T-cell (primary cell): ENCODE data around the gene ZNF184. TPM values are rescaled to one million over a fixed set of nuclear protein-coding genes. Genes with fewer than 3 reads are reported as not detected.

ENCODE experiments used
- ATAC-seq, 4 experiments: fragments of 200-7000 bp in 3 of 4; fragments of 150-1000 bp in 1 of 4; cut with Tn5 transposase; replicated peaks in 1 of 4; 1 replicate in 3 of 4; 2 replicates in 1 of 4; pipeline ENCODE4 v1.10.0; 2021; ENCODE audit warnings: moderate library complexity in 3 of 4, mild to moderate bottlenecking in 2 of 4, moderate number of reproducible peaks in 1 of 4
- CTCF ChIA-PET, 2 donors: fragments of 300-600 bp; sonication (Branson Sonifier 250); formaldehyde crosslinking; loops; one replicate each; lab custom pipeline; 2022; ENCODE audit warnings: antibody characterized with exemption in 2 of 2; lab: Charles Lee
- POLR2A ChIA-PET, 2 donors: fragments of 300-600 bp; sonication (Branson Sonifier 250); formaldehyde crosslinking; loops; one replicate each; lab custom pipeline; 2022; ENCODE audit warnings: antibody characterized with exemption in 2 of 2; lab: Charles Lee
- DNase-seq, 35 experiments: peaks; one replicate each; pipeline versions ENCODE4 v3.0.0 to v3.0.0-alpha.2; 2013 to 2023
- H3K27ac ChIP-seq: one replicate; pipeline ENCODE4 v1.5.1; 2013; ENCODE audit warnings: low read length
- H3K27me3 ChIP-seq, 2 experiments: replicated peaks in 1 of 2; 1 replicate in 1 of 2; 2 replicates in 1 of 2; pipeline versions ENCODE4 v1.6.1 to v1.7.0; 2013; ENCODE audit warnings: low read length in 1 of 2, mixed read lengths in 1 of 2; ENCODE audit not compliant: control insufficient read depth in 2 of 2, insufficient read depth in 2 of 2; ENCODE audit errors: extremely low read depth in 1 of 2
- H3K36me3 ChIP-seq, 2 donors: 1 replicate in 1 of 2; 2 replicates in 1 of 2; pipeline versions ENCODE4 v1.6.1 to v1.7.0; 2013; ENCODE audit warnings: low read length in 1 of 2; ENCODE audit not compliant: control insufficient read depth in 2 of 2, insufficient read depth in 1 of 2; ENCODE audit errors: extremely low read depth in 1 of 2
- H3K4me1 ChIP-seq, 2 experiments: 1 replicate in 1 of 2; 2 replicates in 1 of 2; pipeline versions ENCODE4 v1.6.1 to v1.7.0; 2013; ENCODE audit warnings: low read length in 2 of 2, mixed read lengths in 1 of 2; ENCODE audit not compliant: insufficient read depth in 2 of 2, control insufficient read depth in 1 of 2; ENCODE audit errors: extremely low read depth in 1 of 2
- H3K4me3 ChIP-seq, 2 donors: 1 replicate in 1 of 2; 2 replicates in 1 of 2; pipeline versions ENCODE4 v1.5.1 to v1.7.0; 2013; ENCODE audit warnings: mild to moderate bottlenecking in 2 of 2, low read length in 1 of 2, moderate library complexity in 1 of 2; ENCODE audit not compliant: control insufficient read depth in 1 of 2; ENCODE audit errors: extremely low read depth in 1 of 2
- H3K9me3 ChIP-seq: 2 replicates; pipeline ENCODE4 v1.7.0; 2013
- H3K27ac Mint-ChIP-seq, 2 donors: one replicate each; pipeline ENCODE4 v1.8.0; 2020 to 2021; ENCODE audit warnings: mild to moderate bottlenecking in 2 of 2, mixed read lengths in 2 of 2
- H3K27me3 Mint-ChIP-seq, 2 donors: one replicate each; pipeline ENCODE4 v1.8.0; 2021 to 2022; ENCODE audit warnings: mixed read lengths in 2 of 2
- H3K36me3 Mint-ChIP-seq: one replicate; pipeline ENCODE4 v1.8.0; 2021; ENCODE audit warnings: mixed read lengths
- H3K4me1 Mint-ChIP-seq, 3 donors: one replicate each; pipeline ENCODE4 v1.8.0; 2020 to 2022; ENCODE audit warnings: mixed read lengths in 3 of 3, mild to moderate bottlenecking in 1 of 3
- H3K4me3 Mint-ChIP-seq, 3 donors: one replicate each; pipeline ENCODE4 v1.8.0; 2020 to 2022; ENCODE audit warnings: mild to moderate bottlenecking in 3 of 3, mixed read lengths in 3 of 3, moderate library complexity in 3 of 3
- H3K9me3 Mint-ChIP-seq, 3 donors: one replicate each; pipeline ENCODE4 v1.8.0; 2020 to 2022; ENCODE audit warnings: mixed read lengths in 3 of 3
- WGBS: methylation state at CpG from one replicate; pipeline ENCODE4 v1.1.5; 2013; ENCODE audit warnings: missing lambda C conversion rate; ENCODE audit not compliant: insufficient coverage; 5-methylcytosine and 5-hydroxymethylcytosine counted together
- total RNA-seq, 35 experiments: library from RNA in 6 of 35; stranded (reverse) in 6 of 35; fragments of 120-200 nt in 1 of 35; gene quantifications; one replicate each; pipeline versions ENCODE4 v1.2.1 to v1.2.4 and lab custom pipeline; 2013 to 2026

The ZNF184 gene
- total RNA-seq, 5 donors from 2014 or later (not counting 1 experiment from before 2014, with no cell fraction given) = 11.2 to 14.3 (median 12.5) TPM

GRCh38 chr6:27419363-27419762, 53.5 kb downstream of the ZNF184 start:
- H3K4me3 ChIP-seq = no peak overlapping the region
- peaks cover 0 to 10% of the 10 kb centered on the region in 2 experiments for H3K27me3 ChIP-seq
- H3K4me1 ChIP-seq = no peaks in the 10 kb centered on the region
- H3K9me3 ChIP-seq = no peaks in the 10 kb centered on the region
- Mint-ChIP-seq H3K27ac (no peak overlapping the region), H3K4me3 (no peak overlapping the region), H3K27me3 (peaks cover 24 to 25% of the 10 kb centered on the region in 2 donors), H3K36me3 (no peaks in the 10 kb centered on the region), H3K4me1 (no peaks in the 10 kb centered on the region), H3K9me3 (no peaks in the 10 kb centered on the region)
- H3K27ac ChIP-seq = no peak overlapping the region
- DNase-seq = no peak
- ChIA-PET CTCF (no interaction called here), POLR2A (no interaction called here)
- no peaks in the 10 kb centered on the region for H3K36me3 ChIP-seq
- ATAC-seq = no peak

GRCh38 chr6:27415898-27416297, 57.0 kb downstream of the ZNF184 start:
- Histone ChIP-seq H3K4me3 (no peak overlapping the region), H3K4me1 (no peaks in the 10 kb centered on the region), H3K36me3 (no peaks in the 10 kb centered on the region), H3K27ac (no peak overlapping the region), H3K27me3 (no peaks in the 10 kb centered on the region), H3K9me3 (no peaks in the 10 kb centered on the region)
- H3K4me1 Mint-ChIP-seq = no peaks in the 10 kb centered on the region
- H3K27me3 Mint-ChIP-seq = peaks cover 10 to 23% of the 10 kb centered on the region in 2 donors
- DNase-seq (no peak), ATAC-seq (no peak)
- ChIA-PET CTCF (no interaction called here), POLR2A (no interaction called here)
- H3K9me3 Mint-ChIP-seq = no peaks in the 10 kb centered on the region
- no peak overlapping the region for H3K4me3 Mint-ChIP-seq
- no peaks in the 10 kb centered on the region for H3K36me3 Mint-ChIP-seq
- whole genome bisulfite sequencing = no CpG with 5 or more reads among the region's 2 CpGs
- H3K27ac Mint-ChIP-seq = no peak overlapping the region

DNA sequence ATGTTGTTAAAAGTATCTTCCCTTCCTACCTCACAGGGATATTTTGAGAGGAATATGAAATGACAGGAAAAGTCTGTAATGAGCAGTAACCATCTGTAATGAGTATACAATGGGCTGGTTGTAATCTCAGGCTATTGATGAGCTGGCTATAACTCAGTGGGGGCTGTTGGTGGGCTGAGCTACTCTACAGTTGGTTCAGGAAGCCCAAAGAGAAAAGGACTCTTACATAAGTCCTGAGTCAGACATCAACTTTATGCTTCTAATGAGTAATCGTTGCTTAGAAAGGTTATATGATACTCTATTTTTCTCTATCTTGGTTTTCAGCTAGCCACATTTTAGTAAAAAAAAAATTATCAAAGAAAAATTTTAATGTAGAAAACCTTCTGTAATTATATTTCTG, 57.9 kb downstream of the ZNF184 start:
- no peaks in the 10 kb centered on the region for H3K4me1 ChIP-seq
- H3K4me1 Mint-ChIP-seq = no peaks in the 10 kb centered on the region
- H3K27ac Mint-ChIP-seq = no peak overlapping the region
- H3K27ac ChIP-seq = no peak overlapping the region
- no peaks in the 10 kb centered on the region for H3K9me3 ChIP-seq
- WGBS = no CpG with 5 or more reads among the region's 1 CpG
- POLR2A ChIA-PET = no interaction called here
- H3K36me3 Mint-ChIP-seq = no peaks in the 10 kb centered on the region
- no peak overlapping the region for H3K4me3 Mint-ChIP-seq
- CTCF ChIA-PET = no interaction called here
- H3K4me3 ChIP-seq = no peak overlapping the region
- DNase-seq (no peak), ATAC-seq (no peak)
- H3K36me3 ChIP-seq = no peaks in the 10 kb centered on the region
- H3K9me3 Mint-ChIP-seq = no peaks in the 10 kb centered on the region
- peaks cover 5 to 15% of the 10 kb centered on the region in 2 donors for H3K27me3 Mint-ChIP-seq
- peaks cover 0 to 2% of the 10 kb centered on the region in 2 experiments for H3K27me3 ChIP-seq

DNA sequence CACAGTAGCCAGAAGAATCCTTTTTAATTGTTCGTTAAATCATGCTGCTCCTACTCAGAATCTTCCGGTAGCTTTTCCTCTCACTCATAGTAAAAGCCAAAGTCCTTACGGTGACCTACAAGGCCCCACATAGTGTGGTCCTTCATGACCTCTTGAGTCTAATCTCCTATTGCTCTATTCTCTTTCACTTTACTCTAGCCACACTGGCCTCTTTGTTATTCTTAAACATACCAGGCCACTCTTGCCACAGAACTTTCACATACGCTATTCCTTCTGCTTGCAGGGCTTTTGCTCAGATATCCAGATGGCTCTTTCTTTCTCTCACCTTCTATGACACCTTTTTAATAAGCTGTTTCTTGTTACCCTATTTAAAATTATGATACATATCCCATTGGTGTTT, 58.6 kb downstream of the ZNF184 start:
- H3K9me3 ChIP-seq = no peaks in the 10 kb centered on the region
- ChIA-PET CTCF (no interaction called here), POLR2A (no interaction called here)
- Mint-ChIP-seq H3K4me3 (no peak overlapping the region), H3K9me3 (no peaks in the 10 kb centered on the region), H3K27ac (no peak overlapping the region), H3K27me3 (peaks cover 0 to 9% of the 10 kb centered on the region in 2 donors), H3K36me3 (no peaks in the 10 kb centered on the region), H3K4me1 (no peaks in the 10 kb centered on the region)
- H3K27ac ChIP-seq = no peak overlapping the region
- no peaks in the 10 kb centered on the region for H3K4me1 ChIP-seq
- no peaks in the 10 kb centered on the region for H3K36me3 ChIP-seq
- H3K27me3 ChIP-seq = peaks cover 0 to 2% of the 10 kb centered on the region in 2 experiments
- H3K4me3 ChIP-seq = no peak overlapping the region
- DNase-seq = no peak
- 87% methylated on average over 4 of the region's 4 CpGs for WGBS
- no peak for ATAC-seq

DNA sequence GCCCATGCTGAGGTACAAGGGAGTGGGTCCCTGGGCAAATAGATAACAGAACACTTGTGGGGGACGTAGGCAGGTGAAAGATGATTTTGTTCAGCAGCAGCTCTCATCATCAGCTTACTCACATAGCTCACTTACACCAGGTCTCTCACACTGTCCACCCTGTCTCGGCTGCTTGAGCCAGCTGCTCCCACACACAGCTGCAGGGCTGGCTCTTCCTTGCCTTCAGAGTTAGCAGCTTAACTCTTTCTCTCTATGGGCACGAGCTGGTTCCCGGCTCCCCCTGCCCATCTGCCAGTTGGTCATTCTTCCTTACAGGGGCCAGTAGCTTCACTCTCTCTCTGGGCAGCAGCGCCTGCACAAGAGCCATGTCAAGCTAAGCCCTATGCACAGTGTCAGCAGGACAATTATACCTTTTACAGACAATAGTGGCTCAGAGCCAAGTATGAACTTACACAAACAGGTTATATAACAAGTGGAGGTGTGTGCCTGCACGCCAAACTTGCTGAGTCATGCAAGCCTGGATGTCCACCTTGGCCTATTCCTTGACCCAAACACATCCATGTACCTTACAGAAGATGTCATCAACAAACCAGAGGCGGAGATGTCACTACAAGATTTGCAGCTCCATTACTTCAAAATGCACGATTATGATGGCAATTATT, 65.6 kb downstream of the ZNF184 start:
- no peak for DNase-seq
- Mint-ChIP-seq H3K27ac (no peak overlapping the region), H3K9me3 (peaks cover 11 to 21% (median 14%) of the 10 kb centered on the region in 3 donors), H3K4me1 (no peaks in the 10 kb centered on the region), H3K27me3 (no peaks in the 10 kb centered on the region), H3K36me3 (peaks cover 14% of the 10 kb centered on the region), H3K4me3 (no peak overlapping the region)
- Histone ChIP-seq H3K9me3 (peaks cover 2% of the 10 kb centered on the region), H3K27ac (no peak overlapping the region), H3K36me3 (no peaks in the 10 kb centered on the region), H3K27me3 (peaks cover 0 to 8% of the 10 kb centered on the region in 2 experiments), H3K4me1 (no peaks in the 10 kb centered on the region), H3K4me3 (no peak overlapping the region)
- ChIA-PET CTCF (interaction anchor here in 1 of 2 donors (0.6 kb wide), 1 partner anchor 332 kb away, joined by 3 read pairs; no protein-coding TSS in a partner anchor), POLR2A (no interaction called here)
- WGBS = 86% methylated on average over 4 of the region's 8 CpGs
- ATAC-seq = no peak

DNA sequence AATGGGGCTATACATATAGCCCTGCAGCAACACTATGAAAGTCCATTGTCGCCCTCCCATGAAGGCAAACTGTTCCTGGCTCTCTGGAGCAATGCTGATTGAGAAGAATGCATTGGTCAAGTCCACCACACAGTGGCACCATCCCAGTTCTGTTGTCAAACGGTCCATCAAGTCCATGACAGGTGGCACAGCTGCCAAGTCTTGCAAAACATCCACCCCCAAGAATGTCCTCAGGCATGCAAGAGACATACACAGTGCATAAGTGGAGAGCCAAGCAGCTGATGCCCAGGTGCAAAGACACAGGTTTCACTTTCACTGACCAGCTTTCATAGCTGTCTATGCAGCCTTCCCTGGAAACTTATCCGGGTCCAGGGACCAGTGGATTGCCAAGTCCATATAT, 66.8 kb downstream of the ZNF184 start:
- Histone ChIP-seq H3K4me3 (no peak overlapping the region), H3K36me3 (no peaks in the 10 kb centered on the region), H3K4me1 (no peaks in the 10 kb centered on the region), H3K9me3 (peaks cover 5% of the 10 kb centered on the region), H3K27me3 (peaks cover 0 to 8% of the 10 kb centered on the region in 2 experiments), H3K27ac (no peak overlapping the region)
- ChIA-PET CTCF (no interaction called here), POLR2A (no interaction called here)
- Mint-ChIP-seq H3K4me1 (no peaks in the 10 kb centered on the region), H3K36me3 (peaks cover 23% of the 10 kb centered on the region), H3K27me3 (no peaks in the 10 kb centered on the region), H3K27ac (no peak overlapping the region), H3K4me3 (no peak overlapping the region), H3K9me3 (peaks cover 19 to 32% (median 21%) of the 10 kb centered on the region in 3 donors)
- DNase-seq = no peak
- 80% methylated on average over 2 of the region's 3 CpGs for WGBS
- ATAC-seq = no peak
